Fibroblast of lung (primary cell): ENCODE measurements around the gene EOLA2. TPM values are rescaled to one million over a fixed set of nuclear protein-coding genes. Genes with fewer than 3 reads are reported as not detected.
"Not testable (repeated sequence)": the region's sequence is repeated elsewhere in the genome, so short reads cannot be mapped to it uniquely, and the experiment has no call there.

Experiments used
- DNase-seq, 2 donors: peaks; one replicate each; pipeline versions ENCODE4 v3.0.0 to v3.0.0-alpha.2; 2010; ENCODE audit warnings: low read depth in 2 of 2
- H2AFZ ChIP-seq: 2 replicates; pipeline ENCODE4 v1.5.1; 2012; ENCODE audit warnings: low read length, control low read depth, inconsistent platforms
- H3K27ac ChIP-seq: 2 replicates; pipeline ENCODE4 v1.5.1; 2011; ENCODE audit warnings: low read length, control low read depth; ENCODE audit not compliant: insufficient read depth
- H3K27me3 ChIP-seq: 2 replicates; pipeline ENCODE4 v1.5.1; 2011; ENCODE audit warnings: mild to moderate bottlenecking, low read length; ENCODE audit not compliant: control insufficient read depth, insufficient read depth
- H3K36me3 ChIP-seq: 2 replicates; pipeline ENCODE4 v1.5.1; 2011; ENCODE audit warnings: low read length; ENCODE audit not compliant: control insufficient read depth, insufficient read depth
- H3K4me1 ChIP-seq: 2 replicates; pipeline ENCODE4 v1.5.1; 2011; ENCODE audit warnings: low read length; ENCODE audit not compliant: control insufficient read depth, insufficient read depth; ENCODE audit errors: extremely low read depth
- H3K4me2 ChIP-seq: 2 replicates; pipeline ENCODE4 v1.5.1; 2011; ENCODE audit warnings: low read length, control low read depth; ENCODE audit not compliant: insufficient read depth; ENCODE audit errors: extremely low read depth
- H3K4me3 ChIP-seq, 4 experiments: fragments of 200-600 bp in 1 of 4; sonication (generic) in 1 of 4; replicated peaks in 1 of 4; 2 replicates each; pipeline ENCODE4 v1.5.1; 2011 to 2016; ENCODE audit warnings: low read length in 4 of 4, low read depth in 3 of 4, mild to moderate bottlenecking in 3 of 4, control low read depth in 2 of 4, inconsistent platforms in 1 of 4, mixed read lengths in 1 of 4; ENCODE audit not compliant: insufficient read depth in 1 of 4; ENCODE audit errors: control extremely low read depth in 1 of 4
- H3K79me2 ChIP-seq: 2 replicates; pipeline ENCODE4 v1.5.1; 2012; ENCODE audit warnings: mild to moderate bottlenecking, low read length, inconsistent platforms; ENCODE audit not compliant: control insufficient read depth, insufficient read depth
- H3K9ac ChIP-seq: 2 replicates; pipeline ENCODE4 v1.5.1; 2011; ENCODE audit warnings: mild to moderate bottlenecking, low read length, control low read depth; ENCODE audit not compliant: insufficient read depth
- H3K9me3 ChIP-seq: 2 replicates; pipeline ENCODE4 v1.5.1; 2012; ENCODE audit warnings: low read depth, low read length; ENCODE audit not compliant: control insufficient read depth, insufficient read depth
- H4K20me1 ChIP-seq: 2 replicates; pipeline ENCODE4 v1.5.1; 2011; ENCODE audit warnings: low read length; ENCODE audit not compliant: control insufficient read depth, insufficient read depth; ENCODE audit errors: extremely low read depth
- CTCF ChIP-seq, 2 donors: IDR thresholded peaks in 1 of 2; conservative IDR thresholded peaks in 1 of 2; 1 replicate in 1 of 2; 2 replicates in 1 of 2; pipeline ENCODE4 v1.5.1; 2011 to 2012; ENCODE audit warnings: low read length in 2 of 2, control low read depth in 1 of 2, inconsistent platforms in 1 of 2, low read depth in 1 of 2, mild to moderate bottlenecking in 1 of 2
- EZH2 ChIP-seq: IDR thresholded peaks from 2 replicates; pipeline ENCODE4 v1.5.1; 2012; ENCODE audit warnings: low read length, control low read depth, mild to moderate bottlenecking; ENCODE audit errors: missing control alignments
- polyA plus RNA-seq, 2 donors: library from polyadenylated mRNA; depleted of rRNA in 1 of 2; stranded (reverse) in 1 of 2; unstranded in 1 of 2; fragments of >200 nt; gene quantifications; 2 replicates each; pipeline ENCODE4 v1.2.1, GENCODE V29; 2011 to 2012; ENCODE audit warnings: missing spikeins in 1 of 2
- total RNA-seq: library from RNA; depleted of rRNA; stranded (reverse); fragments of >200 nt; gene quantifications from 2 replicates; pipeline ENCODE4 v1.2.1, GENCODE V29; 2014

Gene EOLA2
- total and polyA plus RNA-seq, 2 donors (not counting 1 experiment from before 2014, with no cell fraction given): 17.2 to 31.6 TPM

GRCh38 chrX:149938881-149939654, 777 bp upstream of the EOLA2 start:
- peak; percentile 85 to 94 for DNase-seq
- H3K27me3 ChIP-seq: no peaks in the 10 kb centered on the region
- H3K4me2 ChIP-seq: no peak overlapping the region
- H2AFZ ChIP-seq: no peak overlapping the region
- H3K79me2 ChIP-seq: peaks cover 9% of the 10 kb centered on the region
- peak overlapping the region; percentile 97 for H3K27ac ChIP-seq
- no peaks in the 10 kb centered on the region for H3K4me1 ChIP-seq
- peak overlapping the region in 1 of 4 experiments; percentile 78 for H3K4me3 ChIP-seq
- no peaks in the 10 kb centered on the region for H3K9me3 ChIP-seq
- no peaks in the 10 kb centered on the region for H3K36me3 ChIP-seq
- no peaks in the 10 kb centered on the region for H4K20me1 ChIP-seq
- TF ChIP-seq CTCF (conservative IDR thresholded peaks at IDR 0.05 in 1 of 2, IDR thresholded peaks at IDR 0.05 in 1 of 2; ENCODE audit: low read depth in 1 of 2, low read length in 2 of 2): no peak
- no peak for TF ChIP-seq EZH2
- no peak overlapping the region for H3K9ac ChIP-seq

GRCh38 chrX:149937871-149938426, 342 bp downstream of the EOLA2 start:
- H3K4me1 ChIP-seq: no peaks in the 10 kb centered on the region
- H3K4me3 ChIP-seq: peak overlapping the region; percentile 68 to 79 (median 78)
- peak; percentile 9 to 11 for DNase-seq
- H3K4me2 ChIP-seq: peak overlapping the region; percentile 81
- peak overlapping the region; percentile 96 for H3K9ac ChIP-seq
- peak overlapping the region; percentile 97 for H3K27ac ChIP-seq
- peaks cover 9% of the 10 kb centered on the region for H3K79me2 ChIP-seq
- H2AFZ ChIP-seq: peak overlapping the region; percentile 35
- H3K36me3 ChIP-seq: no peaks in the 10 kb centered on the region
- no peaks in the 10 kb centered on the region for H3K9me3 ChIP-seq
- H3K27me3 ChIP-seq: no peaks in the 10 kb centered on the region
- no peaks in the 10 kb centered on the region for H4K20me1 ChIP-seq
- TF ChIP-seq EZH2 (no peak), CTCF (conservative IDR thresholded peaks at IDR 0.05 in 1 of 2, IDR thresholded peaks at IDR 0.05 in 1 of 2; ENCODE audit: low read depth in 1 of 2, low read length in 2 of 2) (no peak)

GRCh38 chrX:149937328-149937727, 963 bp downstream of the EOLA2 start:
- H2AFZ ChIP-seq, H3K79me2 ChIP-seq, H3K4me1 ChIP-seq, DNase-seq, H3K27me3 ChIP-seq, H4K20me1 ChIP-seq, H3K36me3 ChIP-seq, H3K9me3 ChIP-seq: not testable (repeated sequence)
- Histone ChIP-seq H3K27ac (peak overlapping the region; percentile 97), H3K4me3 (peak overlapping the region; percentile 68 to 79 (median 78)), H3K4me2 (peak overlapping the region; percentile 81), H3K9ac (peak overlapping the region; percentile 96)

GRCh38 chrX:149933547-149933946, 4.7 kb downstream of the EOLA2 start:
- not testable (repeated sequence) for H2AFZ ChIP-seq, H3K4me1 ChIP-seq, H3K36me3 ChIP-seq, DNase-seq, H3K9ac ChIP-seq, H3K4me2 ChIP-seq, H3K9me3 ChIP-seq, H3K27me3 ChIP-seq, H3K4me3 ChIP-seq, H3K79me2 ChIP-seq, H4K20me1 ChIP-seq, H3K27ac ChIP-seq

- H3K9me3 ChIP-seq, DNase-seq, H3K4me1 ChIP-seq, H3K79me2 ChIP-seq, H2AFZ ChIP-seq, H4K20me1 ChIP-seq, H3K27ac ChIP-seq, H3K4me2 ChIP-seq, H3K36me3 ChIP-seq, H3K9ac ChIP-seq, H3K4me3 ChIP-seq, H3K27me3 ChIP-seq: not testable (repeated sequence)
These were observed 5.3 kb downstream of the EOLA2 start for GRCh38 chrX:149932970-149933369.
